GM10248 (cell line): ENCODE results near the gene GRIA3.
"Not testable (repeated sequence)": the region's sequence is repeated elsewhere in the genome, so short reads cannot be mapped to it uniquely, and the experiment has no call there.

Experiments
- CTCF ChIA-PET: fragments of 300-600 bp; sonication (Branson Sonifier 250); formaldehyde crosslinking; extraction: SDS; loops from one replicate; lab custom pipeline; 2021; ENCODE audit warnings: antibody characterized with exemption; lab: Yijun Ruan, JAX
- POLR2A ChIA-PET: fragments of 350-650 bp; sonication (Branson Sonifier 250); formaldehyde crosslinking; extraction: SDS; loops from one replicate; lab custom pipeline; 2020; ENCODE audit warnings: antibody characterized with exemption; lab: Yijun Ruan, JAX
- DNase-seq: peaks from one replicate; pipeline ENCODE4 v3.0.0; 2012; ENCODE audit errors: extremely low spot score
- TF ChIP-seq, protein P1 (sequence below): IDR thresholded peaks from 2 replicates; pipeline ENCODE4 v1.5.1; 2012; ENCODE audit warnings: mild to moderate bottlenecking, low read depth; ENCODE audit errors: extremely low read depth, missing control alignments, control extremely low read depth

The GRIA3 gene

DNA sequence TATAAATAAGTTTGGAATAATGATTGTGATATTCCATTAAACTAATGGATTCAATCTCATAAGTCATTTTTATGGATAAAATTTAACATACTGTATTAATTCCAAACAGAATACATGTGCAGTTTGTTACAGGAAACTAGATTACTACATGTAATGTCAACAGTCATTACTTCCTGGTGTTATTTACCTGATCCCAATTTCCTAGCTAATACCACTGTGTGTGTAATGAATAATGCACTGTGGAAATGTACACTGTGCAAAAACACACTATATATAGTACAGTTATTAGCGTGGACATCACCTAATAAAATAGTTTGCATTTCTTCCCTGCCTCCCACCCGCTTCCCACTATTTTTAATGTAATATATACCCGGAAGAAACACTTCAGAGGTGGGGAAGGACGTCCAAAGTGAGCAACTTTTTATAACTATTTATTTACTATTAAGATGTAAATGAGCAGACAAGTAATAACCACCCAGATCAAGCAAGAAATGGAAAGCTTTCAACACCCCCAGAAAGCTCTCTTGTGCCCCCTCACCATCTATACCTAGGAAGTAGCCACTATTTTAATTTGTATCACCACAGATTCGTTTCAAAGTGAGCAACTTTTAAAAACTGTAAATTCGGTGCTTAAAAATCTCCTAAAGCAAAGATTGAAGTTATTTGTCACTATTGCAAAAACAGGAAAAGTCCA lies 329.7 kb downstream of the GRIA3 start:
- no peak for DNase-seq
- TF ChIP-seq, protein P1, sequence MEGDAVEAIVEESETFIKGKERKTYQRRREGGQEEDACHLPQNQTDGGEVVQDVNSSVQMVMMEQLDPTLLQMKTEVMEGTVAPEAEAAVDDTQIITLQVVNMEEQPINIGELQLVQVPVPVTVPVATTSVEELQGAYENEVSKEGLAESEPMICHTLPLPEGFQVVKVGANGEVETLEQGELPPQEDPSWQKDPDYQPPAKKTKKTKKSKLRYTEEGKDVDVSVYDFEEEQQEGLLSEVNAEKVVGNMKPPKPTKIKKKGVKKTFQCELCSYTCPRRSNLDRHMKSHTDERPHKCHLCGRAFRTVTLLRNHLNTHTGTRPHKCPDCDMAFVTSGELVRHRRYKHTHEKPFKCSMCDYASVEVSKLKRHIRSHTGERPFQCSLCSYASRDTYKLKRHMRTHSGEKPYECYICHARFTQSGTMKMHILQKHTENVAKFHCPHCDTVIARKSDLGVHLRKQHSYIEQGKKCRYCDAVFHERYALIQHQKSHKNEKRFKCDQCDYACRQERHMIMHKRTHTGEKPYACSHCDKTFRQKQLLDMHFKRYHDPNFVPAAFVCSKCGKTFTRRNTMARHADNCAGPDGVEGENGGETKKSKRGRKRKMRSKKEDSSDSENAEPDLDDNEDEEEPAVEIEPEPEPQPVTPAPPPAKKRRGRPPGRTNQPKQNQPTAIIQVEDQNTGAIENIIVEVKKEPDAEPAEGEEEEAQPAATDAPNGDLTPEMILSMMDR = no peak
- ChIA-PET CTCF (no interaction called here), POLR2A (no interaction called here)

DNA sequence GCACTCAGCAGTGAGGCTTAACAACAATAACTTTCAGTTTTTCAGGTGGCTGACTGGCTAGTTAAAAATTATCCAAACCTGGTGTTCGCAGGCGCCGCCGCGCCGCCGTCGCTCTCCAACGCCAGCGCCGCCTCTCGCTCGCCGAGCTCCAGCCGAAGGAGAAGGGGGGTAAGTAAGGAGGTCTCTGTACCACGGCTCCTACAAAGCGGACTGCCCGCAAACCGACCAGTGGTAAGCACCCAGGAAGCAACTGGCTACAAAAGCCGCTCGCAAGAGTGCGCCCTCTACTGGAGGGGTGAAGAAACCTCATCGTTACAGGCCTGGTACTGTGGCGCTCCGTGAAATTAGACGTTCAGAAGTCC lies 330.2 kb downstream of the GRIA3 start:
- CTCF ChIA-PET, DNase-seq: not testable (repeated sequence)

DNA sequence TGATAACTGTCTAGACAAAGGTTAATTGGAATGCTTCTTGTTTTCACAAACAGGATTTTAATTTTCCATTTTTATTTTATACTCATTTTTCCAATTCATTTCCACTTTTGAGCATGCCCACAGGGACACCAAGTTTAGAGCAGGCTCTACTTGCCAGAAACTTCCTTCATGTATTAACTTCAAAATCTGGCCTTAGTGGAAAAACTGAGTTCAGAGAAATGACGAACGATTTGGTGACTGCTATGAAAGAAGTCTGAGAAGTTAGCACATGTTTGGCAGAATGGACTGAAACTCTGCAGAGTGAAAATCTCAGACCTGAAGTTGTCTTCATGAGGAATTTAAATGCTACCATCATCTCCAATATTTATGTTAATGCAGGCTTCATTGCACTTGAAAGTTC lies 334.7 kb downstream of the GRIA3 start:
- CTCF ChIA-PET = no interaction called here
- TF ChIP-seq, protein P1 = no peak
- DNase-seq = no peak
- POLR2A ChIA-PET = no interaction called here

More for the DNA sequence above, 330.2 kb downstream of the GRIA3 start:
- POLR2A ChIA-PET = not testable (repeated sequence)

DNA sequence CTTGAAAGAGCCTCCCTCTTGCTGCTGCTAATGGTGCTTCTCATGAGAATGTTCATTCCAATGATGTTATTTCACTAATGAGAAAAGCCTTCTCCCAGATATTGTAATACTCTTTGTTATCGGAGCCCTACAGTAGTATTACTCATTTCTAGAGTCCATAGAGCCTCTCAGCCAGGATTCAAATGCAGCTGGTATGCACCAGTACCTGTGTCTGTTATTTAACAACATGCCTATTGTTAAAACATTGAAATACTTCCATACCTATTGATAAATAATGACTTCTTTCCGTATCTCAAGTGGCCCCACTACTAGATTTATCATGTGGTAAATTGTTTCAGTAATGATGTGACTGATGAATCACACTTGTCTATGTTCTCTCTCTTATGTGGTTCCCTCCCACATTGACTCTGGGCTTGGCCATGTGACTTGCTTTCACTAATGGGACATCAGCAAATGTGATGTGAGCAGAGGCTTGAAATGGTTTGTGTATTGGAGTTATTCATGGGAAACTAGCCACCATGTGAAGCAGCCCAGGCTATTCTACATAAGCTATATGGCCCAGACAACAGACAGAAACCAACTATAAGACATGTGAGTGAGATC lies 341.1 kb downstream of the GRIA3 start:
- POLR2A ChIA-PET = no interaction called here
- TF ChIP-seq, protein P1 = no peak
- CTCF ChIA-PET = no interaction called here
- DNase-seq = no peak

DNA sequence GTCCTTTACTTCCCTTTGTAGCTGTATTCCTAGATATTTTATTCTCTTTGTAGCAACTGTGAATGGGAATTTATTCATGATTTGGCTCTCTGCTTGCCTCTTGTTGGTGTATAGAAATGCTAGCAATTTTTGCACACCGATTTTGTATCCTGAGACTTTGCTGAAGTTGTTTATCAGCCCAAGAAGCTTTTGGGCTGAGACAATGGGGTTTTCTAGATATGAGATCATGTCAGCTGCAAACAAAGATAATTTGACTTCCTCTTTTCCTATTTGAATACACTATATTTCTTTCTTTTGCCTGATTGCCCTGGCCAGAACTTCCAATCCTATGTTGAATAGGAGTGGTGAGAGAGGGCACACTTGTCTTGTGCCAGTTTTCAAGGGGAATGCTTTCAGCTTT lies 346.6 kb downstream of the GRIA3 start:
- CTCF ChIA-PET, DNase-seq, POLR2A ChIA-PET: not testable (repeated sequence)
